HG03064 (cell line): ENCODE data around the gene CHRNA9.
"Not testable (repeated sequence)": the region's sequence is repeated elsewhere in the genome, so short reads cannot be mapped to it uniquely, and the experiment has no call there.

Experiments
- ATAC-seq: cut with Tn5 transposase; IDR thresholded peaks from one replicate; pipeline ENCODE4 v1.9.1; 2021; ENCODE audit warnings: low read depth; ENCODE audit not compliant: unreplicated experiment

The CHRNA9 gene

DNA sequence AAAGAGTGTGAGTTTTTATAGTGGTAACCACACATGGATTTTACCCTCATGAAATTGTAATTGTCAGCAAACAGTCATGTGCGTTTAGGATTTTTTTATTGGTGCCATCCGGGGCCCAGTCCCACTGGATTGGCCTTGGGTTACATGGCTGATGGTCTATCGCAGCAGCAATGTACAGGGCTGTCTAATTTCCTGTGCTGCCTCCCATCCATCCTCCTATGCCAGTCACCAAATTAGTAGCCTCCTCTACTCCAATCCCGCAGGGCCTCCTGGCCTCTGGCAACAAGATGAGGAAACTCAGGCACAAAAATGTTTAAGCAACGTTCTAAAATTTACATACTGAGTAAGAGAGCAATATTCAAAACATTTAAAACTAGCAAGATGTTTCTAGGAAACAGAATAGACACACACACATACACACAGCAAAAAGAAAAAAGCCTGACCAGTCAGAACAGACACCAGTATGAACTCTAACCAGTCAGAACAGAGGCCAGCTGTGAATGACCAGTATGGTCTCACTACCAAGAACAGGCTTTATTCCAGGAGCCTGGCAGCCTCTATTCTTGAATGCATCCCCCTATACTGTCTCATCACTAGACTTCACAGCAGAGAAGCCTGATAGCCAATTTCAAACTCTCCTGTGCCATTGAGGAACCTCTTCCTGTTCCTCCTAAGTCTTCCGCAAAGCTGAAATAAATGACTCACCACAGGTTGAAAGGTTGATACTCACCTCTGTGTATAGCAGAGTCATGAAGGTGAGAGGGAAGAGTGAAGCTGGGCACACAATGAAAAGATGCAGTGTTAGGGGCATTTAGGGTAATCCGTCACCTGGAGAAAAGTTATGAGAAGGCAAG, 42.6 kb downstream of the CHRNA9 start:
- ATAC-seq: no peak

DNA sequence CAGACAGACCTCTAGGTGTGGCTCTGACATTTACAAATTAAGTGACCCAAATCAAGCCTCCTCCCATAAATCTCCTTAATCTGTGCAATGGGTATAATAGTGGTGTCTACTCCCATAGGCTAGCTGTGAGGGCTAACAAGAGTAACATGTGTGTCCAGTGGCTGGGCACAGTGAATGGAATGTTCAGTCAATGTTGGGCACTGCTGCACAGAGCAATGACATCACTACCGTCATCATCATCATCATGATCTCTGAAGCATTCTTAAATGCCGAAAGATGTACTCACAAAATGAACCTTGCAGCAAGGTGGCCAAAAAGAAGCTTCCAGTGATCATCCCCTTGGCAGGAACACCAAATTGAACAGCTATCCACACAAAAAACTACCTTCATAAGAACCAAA, 43.5 kb downstream of the CHRNA9 start:
- no peak for ATAC-seq

DNA sequence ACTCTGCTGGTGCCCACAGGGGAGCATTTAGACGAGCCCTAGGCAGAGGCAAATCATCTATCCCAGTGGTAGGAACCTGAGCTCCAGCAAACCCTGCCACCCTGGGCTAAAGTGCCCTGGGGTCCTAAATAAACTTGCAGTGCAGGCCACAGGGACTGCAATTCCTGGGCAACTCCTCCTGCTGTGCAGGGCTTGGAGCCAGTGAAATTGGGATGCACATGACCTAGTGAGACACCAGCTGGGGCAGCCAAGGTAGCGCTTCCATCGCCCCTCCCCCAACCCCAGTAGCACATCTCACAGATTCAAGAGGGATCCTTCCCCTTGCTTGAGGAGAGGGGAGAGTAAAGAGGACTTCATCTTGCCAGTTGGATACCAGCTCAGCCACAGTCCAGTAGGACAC, 44.1 kb downstream of the CHRNA9 start:
- no peak for ATAC-seq

- no peak for ATAC-seq
These were observed 45.5 kb downstream of the CHRNA9 start for GRCh38 chr4:40380647-40381046.

DNA sequence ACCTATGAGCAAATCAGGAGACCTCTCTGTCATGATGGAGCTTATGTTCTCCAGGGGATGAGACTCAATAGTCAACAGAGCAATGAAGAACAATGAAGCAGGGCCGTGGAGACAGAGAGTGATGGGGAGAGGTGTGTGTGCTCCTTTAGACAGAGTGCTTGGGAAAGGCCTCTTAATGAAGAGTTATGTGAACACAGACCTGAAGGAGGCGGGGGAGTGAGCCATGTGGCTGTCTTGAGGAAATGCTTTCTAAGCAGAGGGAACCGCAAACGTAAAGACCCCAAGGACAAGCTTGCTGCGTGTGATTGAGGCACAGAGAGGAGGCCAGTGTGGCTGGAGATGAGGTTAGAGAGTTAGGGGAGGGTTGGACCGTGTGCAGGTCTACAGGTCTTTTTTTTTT, 53.1 kb downstream of the CHRNA9 start:
- no peak for ATAC-seq

GRCh38 chr4:40389986-40390385, 54.9 kb downstream of the CHRNA9 start:
- no peak for ATAC-seq

- ATAC-seq: not testable (repeated sequence)
These were observed 57.1 kb downstream of the CHRNA9 start for GRCh38 chr4:40392241-40392640.

DNA sequence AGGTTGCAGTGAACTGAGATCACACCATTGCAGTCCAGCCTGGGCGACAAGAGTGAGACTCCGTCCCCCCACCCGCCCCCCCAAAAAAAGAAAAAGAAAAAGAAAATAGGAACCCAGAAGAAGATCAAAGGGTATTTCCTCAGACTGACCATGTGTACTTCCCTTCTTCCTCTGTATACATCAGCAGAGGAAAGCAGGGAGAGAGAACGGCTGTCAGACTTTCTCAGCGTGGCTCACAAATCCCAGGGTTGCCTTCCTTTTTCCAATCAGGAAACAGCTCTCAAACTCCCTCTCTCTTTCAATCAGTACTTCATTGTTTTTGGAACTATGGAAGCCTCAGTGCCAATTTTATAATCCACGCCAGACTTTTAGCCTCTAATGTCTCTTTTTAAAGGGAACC, 59.1 kb downstream of the CHRNA9 start:
- no peak for ATAC-seq

DNA sequence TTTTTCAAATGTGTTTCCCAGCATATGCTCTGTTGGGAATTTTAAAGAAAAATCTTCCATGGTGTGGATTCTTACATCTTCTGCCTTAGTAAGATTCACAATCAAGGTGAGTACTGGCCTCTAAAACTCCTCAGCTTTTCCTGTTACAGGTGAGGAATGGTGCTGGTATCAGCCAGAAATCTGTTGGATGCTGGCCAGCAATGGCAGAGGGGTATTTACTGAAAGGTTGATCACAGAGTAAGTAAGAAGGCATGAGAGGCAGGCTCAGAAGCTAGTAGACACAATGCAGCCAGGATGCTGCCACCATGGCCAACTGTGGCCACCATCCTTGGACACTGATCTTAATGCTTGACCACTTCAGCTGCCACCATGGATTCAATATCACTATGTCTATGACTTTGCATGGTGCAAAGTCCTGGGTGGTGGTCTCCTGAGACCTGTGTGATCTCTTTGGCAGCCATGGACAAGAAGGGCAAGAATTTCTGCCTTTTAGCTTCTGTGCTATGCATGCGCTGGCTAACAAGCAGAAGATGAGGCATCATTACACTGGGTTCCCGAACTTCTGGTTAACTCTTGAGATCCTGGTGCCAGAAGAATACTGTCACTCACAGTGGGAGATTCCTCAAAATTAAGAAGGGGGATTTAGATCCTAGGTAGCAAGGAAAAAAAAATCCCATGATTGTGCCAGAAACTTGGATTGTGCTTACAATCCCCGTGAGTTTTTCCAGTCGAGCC, 60.2 kb downstream of the CHRNA9 start:
- no peak for ATAC-seq

DNA sequence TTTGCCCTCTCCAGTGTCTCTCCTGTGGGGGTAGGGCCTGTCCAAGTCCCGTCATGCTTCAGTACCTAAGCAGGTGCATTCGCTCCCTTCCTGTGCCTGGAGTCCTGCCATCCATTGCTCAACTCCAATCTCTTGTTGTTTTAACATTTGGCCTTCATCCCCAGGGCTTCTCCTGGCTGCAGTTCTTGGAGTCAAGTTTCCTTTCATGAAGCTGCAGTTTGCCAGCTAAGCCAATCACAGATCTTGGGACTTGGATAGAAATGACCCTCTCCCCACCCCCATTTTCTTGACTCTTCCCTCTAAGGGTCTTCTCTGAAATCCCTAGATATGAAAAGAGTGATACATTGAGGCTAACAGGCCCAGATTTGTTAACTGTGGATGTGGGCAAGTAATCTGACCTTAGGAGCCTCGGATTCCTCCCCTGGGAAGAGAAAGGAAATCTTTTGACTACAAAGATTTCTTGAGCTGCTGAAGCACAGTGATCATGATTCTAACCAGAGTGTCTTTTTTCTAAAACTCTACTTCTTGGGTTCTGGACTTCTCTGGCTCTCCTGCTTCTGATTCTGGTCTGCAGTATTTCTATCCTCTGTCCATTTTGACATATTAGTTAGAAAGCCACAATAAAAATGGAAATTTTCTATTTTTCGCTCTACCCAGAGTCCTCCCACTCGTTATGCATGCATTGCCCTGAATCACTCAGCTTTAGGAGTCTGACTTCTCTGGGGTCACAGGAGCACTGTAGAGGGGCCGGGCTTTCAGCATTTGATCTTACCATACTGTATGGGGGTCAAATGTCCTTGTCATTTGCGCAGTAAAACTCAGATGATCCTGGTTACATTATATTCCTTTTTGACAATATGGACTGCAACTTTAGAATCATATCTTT, 61.0 kb downstream of the CHRNA9 start:
- no peak for ATAC-seq

GRCh38 chr4:40399578-40399977, 64.4 kb downstream of the CHRNA9 start:
- ATAC-seq: no peak

DNA sequence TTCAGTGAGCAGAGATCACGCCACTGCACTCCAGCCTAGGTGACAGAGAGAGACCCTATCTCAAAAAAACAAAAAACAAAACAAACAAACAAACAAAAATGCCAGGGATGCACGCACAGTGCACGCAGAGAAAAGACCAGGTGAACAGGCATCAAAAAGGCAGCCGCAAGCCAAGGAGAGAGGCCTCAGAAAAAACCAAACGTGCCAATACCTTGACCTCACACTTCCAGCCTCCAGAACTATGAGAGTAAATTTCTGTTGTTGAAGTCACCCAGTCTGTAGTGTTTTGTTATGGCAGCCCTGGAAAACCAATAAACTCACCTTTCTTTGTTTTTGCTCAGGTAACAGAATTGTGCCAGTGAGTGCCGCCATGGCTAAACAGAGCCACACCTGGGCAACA, 66.0 kb downstream of the CHRNA9 start:
- no peak for ATAC-seq

- ATAC-seq: no peak
These were observed 66.5 kb downstream of the CHRNA9 start for GRCh38 chr4:40401631-40402030.

DNA sequence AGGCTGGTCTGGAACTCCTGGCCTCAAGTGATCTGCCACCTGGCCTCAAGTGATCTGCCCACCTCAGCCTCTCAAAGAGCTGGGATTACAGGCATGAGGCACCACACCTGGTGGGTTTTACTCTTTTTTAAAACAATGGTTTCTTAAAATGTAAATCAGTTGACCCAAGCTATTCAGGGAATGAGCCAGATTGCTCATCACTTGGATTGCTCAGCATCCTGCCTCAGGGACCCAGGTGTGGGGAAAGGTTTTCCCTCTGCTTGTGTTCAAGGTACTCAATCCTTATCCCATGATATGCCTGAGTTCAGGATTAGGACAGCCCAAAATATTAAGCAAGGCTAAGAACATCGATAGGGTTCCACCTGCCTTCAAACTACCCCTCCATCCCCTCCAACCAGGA, 67.4 kb downstream of the CHRNA9 start:
- ATAC-seq: no peak

GRCh38 chr4:40403081-40403480, 67.9 kb downstream of the CHRNA9 start:
- ATAC-seq: no peak
